ENCODE data around the gene GIPR. TPM values are rescaled to one million over a fixed set of nuclear protein-coding genes. Genes with fewer than 3 reads are reported as not detected.

GIPR gene
- total and polyA plus RNA-seq, 2 of the 13 experiments (the other 11 are each of a cell fraction or from before 2014, with no cell fraction given), result 0.15 to 1.2 TPM

DNA sequence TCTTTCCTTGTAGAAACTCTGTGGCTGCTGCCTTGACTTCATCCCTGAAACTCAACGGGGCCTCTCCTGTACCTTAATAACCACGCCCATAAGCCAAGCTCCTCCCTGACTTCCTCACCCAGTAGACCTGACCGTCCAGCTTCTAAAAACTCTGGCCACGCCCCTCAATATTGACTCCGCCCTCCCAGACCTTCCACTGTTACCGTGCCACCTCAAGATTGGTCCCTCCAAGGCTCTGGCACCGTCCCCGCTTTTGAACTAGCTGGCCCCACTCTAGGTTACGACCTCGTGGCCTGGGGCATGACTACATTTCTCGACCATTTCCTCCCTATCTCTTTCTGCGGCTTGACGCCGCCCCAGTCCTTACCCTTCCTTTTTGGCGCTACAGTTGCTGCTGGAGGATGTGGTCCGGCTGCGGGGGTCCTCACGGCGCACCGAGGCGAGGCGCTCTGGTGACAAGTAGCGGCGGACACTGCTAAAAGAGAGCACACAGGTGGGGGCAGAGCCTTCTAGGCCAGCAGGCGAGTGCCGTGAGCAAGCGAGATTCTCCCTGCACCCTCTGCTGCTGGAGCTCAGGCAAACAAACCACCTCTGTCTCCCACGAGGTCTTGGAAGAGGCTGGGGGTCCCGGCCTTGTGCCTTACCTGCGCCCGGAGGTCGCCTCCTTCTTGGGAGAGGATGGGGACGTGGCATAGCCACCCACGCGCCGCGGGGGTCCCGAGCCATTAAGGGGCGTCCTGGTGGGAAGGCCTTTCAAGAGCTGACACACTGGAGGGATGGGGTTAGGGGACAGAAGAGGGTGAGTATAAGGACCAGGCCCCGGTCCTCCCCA, 26.5 kb upstream of the GIPR start (continued):
- TF ChIP-seq, protein P1, sequence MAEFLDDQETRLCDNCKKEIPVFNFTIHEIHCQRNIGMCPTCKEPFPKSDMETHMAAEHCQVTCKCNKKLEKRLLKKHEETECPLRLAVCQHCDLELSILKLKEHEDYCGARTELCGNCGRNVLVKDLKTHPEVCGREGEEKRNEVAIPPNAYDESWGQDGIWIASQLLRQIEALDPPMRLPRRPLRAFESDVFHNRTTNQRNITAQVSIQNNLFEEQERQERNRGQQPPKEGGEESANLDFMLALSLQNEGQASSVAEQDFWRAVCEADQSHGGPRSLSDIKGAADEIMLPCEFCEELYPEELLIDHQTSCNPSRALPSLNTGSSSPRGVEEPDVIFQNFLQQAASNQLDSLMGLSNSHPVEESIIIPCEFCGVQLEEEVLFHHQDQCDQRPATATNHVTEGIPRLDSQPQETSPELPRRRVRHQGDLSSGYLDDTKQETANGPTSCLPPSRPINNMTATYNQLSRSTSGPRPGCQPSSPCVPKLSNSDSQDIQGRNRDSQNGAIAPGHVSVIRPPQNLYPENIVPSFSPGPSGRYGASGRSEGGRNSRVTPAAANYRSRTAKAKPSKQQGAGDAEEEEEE (CRISPR knock-in tag; IDR thresholded peaks at IDR 0.05; ENCODE audit: borderline replicate concordance), result no peak
- TF ChIP-seq, protein P2, sequence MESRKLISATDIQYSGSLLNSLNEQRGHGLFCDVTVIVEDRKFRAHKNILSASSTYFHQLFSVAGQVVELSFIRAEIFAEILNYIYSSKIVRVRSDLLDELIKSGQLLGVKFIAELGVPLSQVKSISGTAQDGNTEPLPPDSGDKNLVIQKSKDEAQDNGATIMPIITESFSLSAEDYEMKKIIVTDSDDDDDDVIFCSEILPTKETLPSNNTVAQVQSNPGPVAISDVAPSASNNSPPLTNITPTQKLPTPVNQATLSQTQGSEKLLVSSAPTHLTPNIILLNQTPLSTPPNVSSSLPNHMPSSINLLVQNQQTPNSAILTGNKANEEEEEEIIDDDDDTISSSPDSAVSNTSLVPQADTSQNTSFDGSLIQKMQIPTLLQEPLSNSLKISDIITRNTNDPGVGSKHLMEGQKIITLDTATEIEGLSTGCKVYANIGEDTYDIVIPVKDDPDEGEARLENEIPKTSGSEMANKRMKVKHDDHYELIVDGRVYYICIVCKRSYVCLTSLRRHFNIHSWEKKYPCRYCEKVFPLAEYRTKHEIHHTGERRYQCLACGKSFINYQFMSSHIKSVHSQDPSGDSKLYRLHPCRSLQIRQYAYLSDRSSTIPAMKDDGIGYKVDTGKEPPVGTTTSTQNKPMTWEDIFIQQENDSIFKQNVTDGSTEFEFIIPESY (CRISPR knock-in tag; IDR thresholded peaks at IDR 0.05), result no peak
- TF ChIP-seq HOXA9 (CRISPR knock-in tag; IDR thresholded peaks at IDR 0.05; ENCODE audit: borderline replicate concordance) (peak; percentile 43; the same call in 1 of the 2 replicates), ZNF451 (CRISPR knock-in tag; IDR thresholded peaks at IDR 0.05) (no peak), ZNF230 (CRISPR knock-in tag; IDR thresholded peaks at IDR 0.05) (peak; percentile 67; the same call in 1 of the 2 replicates), NBN (conservative IDR thresholded peaks at IDR 0.05) (no peak), ZSCAN22 (CRISPR knock-in tag; IDR thresholded peaks at IDR 0.05) (no peak), ATF7-NPFF (CRISPR knock-in tag; IDR thresholded peaks at IDR 0.05; ENCODE audit: low read depth) (peak; percentile 76), SOX5 (CRISPR knock-in tag; IDR thresholded peaks at IDR 0.05; ENCODE audit: borderline replicate concordance) (0 out of 2 replicates have a peak, but pooled peaks have one; percentile 24), RXRB (CRISPR knock-in tag; IDR thresholded peaks at IDR 0.05; ENCODE audit: borderline replicate concordance) (no peak)
- TF ChIP-seq, protein P3, sequence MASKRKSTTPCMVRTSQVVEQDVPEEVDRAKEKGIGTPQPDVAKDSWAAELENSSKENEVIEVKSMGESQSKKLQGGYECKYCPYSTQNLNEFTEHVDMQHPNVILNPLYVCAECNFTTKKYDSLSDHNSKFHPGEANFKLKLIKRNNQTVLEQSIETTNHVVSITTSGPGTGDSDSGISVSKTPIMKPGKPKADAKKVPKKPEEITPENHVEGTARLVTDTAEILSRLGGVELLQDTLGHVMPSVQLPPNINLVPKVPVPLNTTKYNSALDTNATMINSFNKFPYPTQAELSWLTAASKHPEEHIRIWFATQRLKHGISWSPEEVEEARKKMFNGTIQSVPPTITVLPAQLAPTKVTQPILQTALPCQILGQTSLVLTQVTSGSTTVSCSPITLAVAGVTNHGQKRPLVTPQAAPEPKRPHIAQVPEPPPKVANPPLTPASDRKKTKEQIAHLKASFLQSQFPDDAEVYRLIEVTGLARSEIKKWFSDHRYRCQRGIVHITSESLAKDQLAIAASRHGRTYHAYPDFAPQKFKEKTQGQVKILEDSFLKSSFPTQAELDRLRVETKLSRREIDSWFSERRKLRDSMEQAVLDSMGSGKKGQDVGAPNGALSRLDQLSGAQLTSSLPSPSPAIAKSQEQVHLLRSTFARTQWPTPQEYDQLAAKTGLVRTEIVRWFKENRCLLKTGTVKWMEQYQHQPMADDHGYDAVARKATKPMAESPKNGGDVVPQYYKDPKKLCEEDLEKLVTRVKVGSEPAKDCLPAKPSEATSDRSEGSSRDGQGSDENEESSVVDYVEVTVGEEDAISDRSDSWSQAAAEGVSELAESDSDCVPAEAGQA (IDR thresholded peaks at IDR 0.05; ENCODE audit: low read depth), result no peak
- TF ChIP-seq, protein P3 (CRISPR knock-in tag; IDR thresholded peaks at IDR 0.05; ENCODE audit: borderline replicate concordance), result no peak
- TF ChIP-seq, protein P4, sequence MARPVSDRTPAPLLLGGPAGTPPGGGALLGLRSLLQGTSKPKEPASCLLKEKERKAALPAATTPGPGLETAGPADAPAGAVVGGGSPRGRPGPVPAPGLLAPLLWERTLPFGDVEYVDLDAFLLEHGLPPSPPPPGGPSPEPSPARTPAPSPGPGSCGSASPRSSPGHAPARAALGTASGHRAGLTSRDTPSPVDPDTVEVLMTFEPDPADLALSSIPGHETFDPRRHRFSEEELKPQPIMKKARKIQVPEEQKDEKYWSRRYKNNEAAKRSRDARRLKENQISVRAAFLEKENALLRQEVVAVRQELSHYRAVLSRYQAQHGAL (CRISPR knock-in tag; IDR thresholded peaks at IDR 0.05; ENCODE audit: not compliant biosample characterization), result peak; percentile 10
- TF ChIP-seq, protein P5, sequence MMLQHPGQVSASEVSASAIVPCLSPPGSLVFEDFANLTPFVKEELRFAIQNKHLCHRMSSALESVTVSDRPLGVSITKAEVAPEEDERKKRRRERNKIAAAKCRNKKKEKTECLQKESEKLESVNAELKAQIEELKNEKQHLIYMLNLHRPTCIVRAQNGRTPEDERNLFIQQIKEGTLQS (CRISPR knock-in tag; IDR thresholded peaks at IDR 0.05), result no peak
- TF ChIP-seq, protein P6, sequence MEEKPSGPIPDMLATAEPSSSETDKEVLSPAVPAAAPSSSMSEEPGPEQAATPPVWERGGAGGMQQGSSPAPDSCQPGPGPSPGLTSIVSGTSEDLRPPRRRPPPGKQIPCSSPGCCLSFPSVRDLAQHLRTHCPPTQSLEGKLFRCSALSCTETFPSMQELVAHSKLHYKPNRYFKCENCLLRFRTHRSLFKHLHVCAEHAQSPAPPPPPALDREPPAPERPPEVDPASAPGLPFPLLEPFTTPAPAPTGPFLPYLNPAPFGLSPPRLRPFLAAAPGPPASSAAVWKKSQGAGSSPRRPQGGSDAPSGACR (CRISPR knock-in tag; IDR thresholded peaks at IDR 0.05), result peak; percentile 81; the same call in 1 of the 2 replicates
- TF ChIP-seq, protein P7, sequence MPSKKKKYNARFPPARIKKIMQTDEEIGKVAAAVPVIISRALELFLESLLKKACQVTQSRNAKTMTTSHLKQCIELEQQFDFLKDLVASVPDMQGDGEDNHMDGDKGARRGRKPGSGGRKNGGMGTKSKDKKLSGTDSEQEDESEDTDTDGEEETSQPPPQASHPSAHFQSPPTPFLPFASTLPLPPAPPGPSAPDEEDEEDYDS (CRISPR knock-in tag; IDR thresholded peaks at IDR 0.05), result 0 out of 2 replicates have a peak, but pooled peaks have one; percentile 27
